PFSK-1 (cell line): ENCODE data around the gene UNC80.

Experiments used
- FOXP2 ChIP-seq: optimal IDR thresholded peaks from 2 replicates; pipeline ENCODE3; 2011; ENCODE audit warnings: borderline replicate concordance, control low read depth, inconsistent platforms; ENCODE audit not compliant: insufficient read depth; ENCODE audit errors: extremely low read length, extremely low read depth
- POLR2AphosphoS5 ChIP-seq: IDR thresholded peaks from 2 replicates; pipeline ENCODE4 v1.6.1; 2012; ENCODE audit warnings: low read depth, mild to moderate bottlenecking, control low read depth, low read length, moderate library complexity
- REST ChIP-seq, 2 experiments: IDR thresholded peaks; 2 replicates each; pipeline versions ENCODE4 v1.6.1 to v1.8.0; 2011 to 2012; ENCODE audit warnings: low read depth in 2 of 2, low read length in 2 of 2, control low read depth in 1 of 2, inconsistent platforms in 1 of 2, mild to moderate bottlenecking in 1 of 2, moderate library complexity in 1 of 2; ENCODE audit not compliant: insufficient read depth in 1 of 2
- SIN3A ChIP-seq: IDR thresholded peaks from 2 replicates; pipeline ENCODE4 v1.6.1; 2012; ENCODE audit warnings: mild to moderate bottlenecking, low read length, moderate library complexity, borderline replicate concordance; ENCODE audit not compliant: insufficient read depth
- TAF1 ChIP-seq: IDR thresholded peaks from 2 replicates; pipeline ENCODE4 v1.6.1; 2012; ENCODE audit warnings: low read length, control low read depth, borderline replicate concordance; ENCODE audit not compliant: insufficient read depth

GRCh38 chr2:209938906-209939305 lies 167.3 kb downstream of the UNC80 start:
- TF ChIP-seq REST (IDR thresholded peaks at IDR 0.05; ENCODE audit: insufficient read depth in 1 of 2, low read depth in 2 of 2, low read length in 2 of 2) (no peak), TAF1 (no peak), POLR2AphosphoS5 (no peak), SIN3A (no peak), FOXP2 (no peak)
